ENCODE results near the gene TYW1B. TPM values are rescaled to one million over a fixed set of nuclear protein-coding genes. Genes with fewer than 3 reads are reported as not detected.
"Not testable (repeated sequence)": the region's sequence is repeated elsewhere in the genome, so short reads cannot be mapped to it uniquely, and the experiment has no call there.

Gene TYW1B
- total RNA-seq, 2 donors from 2014 or later: 4.8 TPM

- H3K4me1 Mint-ChIP-seq; ATAC-seq; H3K27me3 Mint-ChIP-seq; H3K4me3 Mint-ChIP-seq; H3K27ac Mint-ChIP-seq; H3K9me3 ChIP-seq (ENCODE audit: control insufficient read depth, low read length, poor library complexity, severe bottlenecking); DNase-seq: not testable (repeated sequence)
- peaks cover 12% of the 10 kb centered on the region for H3K36me3 Mint-ChIP-seq (ENCODE audit: low read depth)
These were observed 105.3 kb downstream of the TYW1B start for GRCh38 chr7:72722694-72723093.

GRCh38 chr7:72720890-72721289, 107.1 kb downstream of the TYW1B start:
- H3K27ac Mint-ChIP-seq; ATAC-seq; H3K27me3 Mint-ChIP-seq; H3K4me3 Mint-ChIP-seq; H3K36me3 Mint-ChIP-seq (ENCODE audit: low read depth); DNase-seq; H3K4me1 Mint-ChIP-seq; H3K9me3 ChIP-seq (ENCODE audit: control insufficient read depth, low read length, poor library complexity, severe bottlenecking): not testable (repeated sequence)

GRCh38 chr7:72717252-72717774, 110.7 kb downstream of the TYW1B start:
- not testable (repeated sequence) for DNase-seq; H3K4me3 Mint-ChIP-seq; H3K27me3 Mint-ChIP-seq; H3K27ac Mint-ChIP-seq; ATAC-seq; H3K4me1 Mint-ChIP-seq; H3K9me3 ChIP-seq (ENCODE audit: control insufficient read depth, low read length, poor library complexity, severe bottlenecking)
- H3K36me3 Mint-ChIP-seq (ENCODE audit: low read depth): peaks cover 13% of the 10 kb centered on the region

GRCh38 chr7:72711927-72712326, 116.1 kb downstream of the TYW1B start:
- not testable (repeated sequence) for ATAC-seq; H3K27me3 Mint-ChIP-seq; DNase-seq; H3K4me3 Mint-ChIP-seq; H3K4me1 Mint-ChIP-seq; H3K27ac Mint-ChIP-seq; H3K36me3 Mint-ChIP-seq (ENCODE audit: low read depth); H3K9me3 ChIP-seq (ENCODE audit: control insufficient read depth, low read length, poor library complexity, severe bottlenecking)

GRCh38 chr7:72710983-72711382, 117.0 kb downstream of the TYW1B start:
- H3K4me1 Mint-ChIP-seq: peaks cover 3% of the 10 kb centered on the region
- no peak for DNase-seq
- H3K4me3 Mint-ChIP-seq: no peak overlapping the region
- no peak overlapping the region for H3K27ac Mint-ChIP-seq
- no peak for ATAC-seq
- no peaks in the 10 kb centered on the region for H3K9me3 ChIP-seq (ENCODE audit: control insufficient read depth, low read length, poor library complexity, severe bottlenecking)
- H3K36me3 Mint-ChIP-seq (ENCODE audit: low read depth): peaks cover 8% of the 10 kb centered on the region
- H3K27me3 Mint-ChIP-seq: no peaks in the 10 kb centered on the region

GRCh38 chr7:72709909-72710308, 118.1 kb downstream of the TYW1B start:
- no peak overlapping the region for H3K4me3 Mint-ChIP-seq
- H3K27ac Mint-ChIP-seq: no peak overlapping the region
- H3K27me3 Mint-ChIP-seq: no peaks in the 10 kb centered on the region
- no peak for ATAC-seq
- no peaks in the 10 kb centered on the region for H3K9me3 ChIP-seq (ENCODE audit: control insufficient read depth, low read length, poor library complexity, severe bottlenecking)
- H3K36me3 Mint-ChIP-seq (ENCODE audit: low read depth): peaks cover 10% of the 10 kb centered on the region
- no peak for DNase-seq
- H3K4me1 Mint-ChIP-seq: peaks cover 5% of the 10 kb centered on the region

- DNase-seq; H3K27me3 Mint-ChIP-seq; H3K27ac Mint-ChIP-seq; ATAC-seq; H3K9me3 ChIP-seq (ENCODE audit: control insufficient read depth, low read length, poor library complexity, severe bottlenecking); H3K4me1 Mint-ChIP-seq; H3K36me3 Mint-ChIP-seq (ENCODE audit: low read depth); H3K4me3 Mint-ChIP-seq: not testable (repeated sequence)
These were observed 119.5 kb downstream of the TYW1B start for GRCh38 chr7:72708371-72709050.

GRCh38 chr7:72706521-72706920, 121.5 kb downstream of the TYW1B start:
- Mint-ChIP-seq H3K4me3 (no peak overlapping the region), H3K4me1 (peaks cover 5% of the 10 kb centered on the region), H3K36me3 (ENCODE audit: low read depth) (peaks cover 4% of the 10 kb centered on the region), H3K27me3 (no peaks in the 10 kb centered on the region), H3K27ac (no peak overlapping the region)
- ATAC-seq: no peak
- no peaks in the 10 kb centered on the region for H3K9me3 ChIP-seq (ENCODE audit: control insufficient read depth, low read length, poor library complexity, severe bottlenecking)
- DNase-seq: no peak

- not testable (repeated sequence) for H3K36me3 Mint-ChIP-seq (ENCODE audit: low read depth); H3K27me3 Mint-ChIP-seq; ATAC-seq; H3K4me1 Mint-ChIP-seq; H3K9me3 ChIP-seq (ENCODE audit: control insufficient read depth, low read length, poor library complexity, severe bottlenecking); H3K27ac Mint-ChIP-seq; H3K4me3 Mint-ChIP-seq; DNase-seq
These were observed 122.3 kb downstream of the TYW1B start for GRCh38 chr7:72705693-72706092.

- ATAC-seq (no peak), DNase-seq (no peak)
- no peak overlapping the region for H3K27ac Mint-ChIP-seq
- H3K4me3 Mint-ChIP-seq: no peak overlapping the region
- no peaks in the 10 kb centered on the region for H3K9me3 ChIP-seq (ENCODE audit: control insufficient read depth, low read length, poor library complexity, severe bottlenecking)
- H3K4me1 Mint-ChIP-seq: peaks cover 5% of the 10 kb centered on the region
- peaks cover 4% of the 10 kb centered on the region for H3K36me3 Mint-ChIP-seq (ENCODE audit: low read depth)
- H3K27me3 Mint-ChIP-seq: no peaks in the 10 kb centered on the region
These were observed 123.1 kb downstream of the TYW1B start for GRCh38 chr7:72704894-72705293.

GRCh38 chr7:72700548-72700947, 127.5 kb downstream of the TYW1B start:
- H3K4me3 Mint-ChIP-seq; ATAC-seq; H3K9me3 ChIP-seq (ENCODE audit: control insufficient read depth, low read length, poor library complexity, severe bottlenecking); H3K27ac Mint-ChIP-seq; DNase-seq; H3K4me1 Mint-ChIP-seq; H3K27me3 Mint-ChIP-seq; H3K36me3 Mint-ChIP-seq (ENCODE audit: low read depth): not testable (repeated sequence)

GRCh38 chr7:72697066-72697465, 130.9 kb downstream of the TYW1B start:
- H3K36me3 Mint-ChIP-seq (ENCODE audit: low read depth); DNase-seq; H3K9me3 ChIP-seq (ENCODE audit: control insufficient read depth, low read length, poor library complexity, severe bottlenecking); H3K27me3 Mint-ChIP-seq; H3K27ac Mint-ChIP-seq; ATAC-seq; H3K4me1 Mint-ChIP-seq; H3K4me3 Mint-ChIP-seq: not testable (repeated sequence)

GRCh38 chr7:72696643-72697042, 131.4 kb downstream of the TYW1B start:
- H3K27ac Mint-ChIP-seq; H3K9me3 ChIP-seq (ENCODE audit: control insufficient read depth, low read length, poor library complexity, severe bottlenecking); H3K27me3 Mint-ChIP-seq; H3K4me3 Mint-ChIP-seq; DNase-seq; H3K4me1 Mint-ChIP-seq; H3K36me3 Mint-ChIP-seq (ENCODE audit: low read depth); ATAC-seq: not testable (repeated sequence)

- H3K27me3 Mint-ChIP-seq; H3K9me3 ChIP-seq (ENCODE audit: control insufficient read depth, low read length, poor library complexity, severe bottlenecking); H3K4me3 Mint-ChIP-seq; H3K27ac Mint-ChIP-seq; ATAC-seq; DNase-seq; H3K4me1 Mint-ChIP-seq; H3K36me3 Mint-ChIP-seq (ENCODE audit: low read depth): not testable (repeated sequence)
These were observed 132.5 kb downstream of the TYW1B start for GRCh38 chr7:72695482-72695881.
